SK-N-SH treated with all-trans-retinoic acid at 6 μM for 48 hours (cell line): Measurements from ENCODE around the gene MYH6.

ENCODE experiments used
- ATAC-seq: fragments of 200-7000 bp; cut with Tn5 transposase; 3 replicates; pipeline ENCODE4 v1.9.1; 2020; ENCODE audit warnings: mild to moderate bottlenecking, moderate library complexity
- ARNTL ChIP-seq: fragments of 450-650 bp; formaldehyde crosslinking; IDR thresholded peaks from 2 replicates; pipeline ENCODE4 v1.5.0; 2020; ENCODE audit warnings: low read depth, mild to moderate bottlenecking, moderate library complexity, borderline replicate concordance
- BACH2 ChIP-seq: fragments of 250-450 bp; sonication (Bioruptor Pico); IDR thresholded peaks from 2 replicates; pipeline ENCODE4 v1.9.0; 2021; ENCODE audit warnings: mild to moderate bottlenecking, borderline replicate concordance
- CREB5 ChIP-seq: fragments of 250-450 bp; sonication (Bioruptor Pico); IDR thresholded peaks from 2 replicates; pipeline ENCODE4 v1.5.1; 2020; ENCODE audit warnings: low read depth, mild to moderate bottlenecking, moderate library complexity
- CSDC2 ChIP-seq: fragments of 250-450 bp; sonication (Bioruptor Pico); IDR thresholded peaks from 2 replicates; pipeline ENCODE4 v1.5.0; 2020; ENCODE audit warnings: mild to moderate bottlenecking, moderate library complexity
- ESRRG ChIP-seq: fragments of 250-450 bp; sonication (Bioruptor Pico); IDR thresholded peaks from 2 replicates; pipeline ENCODE4 v1.6.1; 2021; ENCODE audit warnings: mild to moderate bottlenecking
- GLIS3 ChIP-seq: fragments of 250-450 bp; sonication (Bioruptor Pico); IDR thresholded peaks from 2 replicates; pipeline ENCODE4 v1.5.0; 2020; ENCODE audit warnings: mild to moderate bottlenecking, moderate library complexity
- ISL1 ChIP-seq: fragments of 250-450 bp; sonication (Bioruptor Pico); IDR thresholded peaks from 2 replicates; pipeline ENCODE4 v2.1.2; 2022; ENCODE audit warnings: mild to moderate bottlenecking, moderate library complexity
- OSR1 ChIP-seq: fragments of 250-450 bp; sonication (Bioruptor Pico); IDR thresholded peaks from 2 replicates; pipeline ENCODE4 v1.8.0; 2022; ENCODE audit warnings: moderate library complexity, mild to moderate bottlenecking, inconsistent platforms
- PPARA ChIP-seq: fragments of 250-450 bp; sonication (Bioruptor Pico); IDR thresholded peaks from 2 replicates; pipeline ENCODE4 v1.5.0; 2020; ENCODE audit warnings: mild to moderate bottlenecking, borderline replicate concordance
- RARB ChIP-seq: fragments of 250-450 bp; sonication (Bioruptor Pico); IDR thresholded peaks from 2 replicates; pipeline ENCODE4 v1.8.0; 2021; ENCODE audit warnings: mild to moderate bottlenecking, moderate library complexity
- SNAI2 ChIP-seq: fragments of 250-450 bp; sonication (Bioruptor Pico); IDR thresholded peaks from 2 replicates; pipeline ENCODE4 v1.5.0; 2020; ENCODE audit warnings: mild to moderate bottlenecking, moderate library complexity
- TCF4 ChIP-seq: fragments of 250-450 bp; sonication (Bioruptor Pico); IDR thresholded peaks from 2 replicates; pipeline ENCODE4 v1.8.0; 2021; ENCODE audit warnings: mild to moderate bottlenecking, moderate library complexity, borderline replicate concordance
- TOX ChIP-seq: fragments of 250-450 bp; sonication (Bioruptor Pico); IDR thresholded peaks from 2 replicates; pipeline ENCODE4 v1.8.0; 2021; ENCODE audit warnings: mild to moderate bottlenecking, moderate library complexity, borderline replicate concordance
- ZC3H10 ChIP-seq: fragments of 250-450 bp; sonication (Bioruptor Pico); IDR thresholded peaks from 2 replicates; pipeline ENCODE4 v1.5.1; 2021; ENCODE audit warnings: mild to moderate bottlenecking, moderate library complexity
- ZFP3 ChIP-seq: fragments of 250-450 bp; sonication (Bioruptor Pico); IDR thresholded peaks from 2 replicates; pipeline ENCODE4 v1.5.0; 2020; ENCODE audit warnings: mild to moderate bottlenecking, moderate library complexity
- ZFP30 ChIP-seq: fragments of 450-650 bp; formaldehyde crosslinking; IDR thresholded peaks from 2 replicates; pipeline ENCODE4 v1.5.0; 2022; ENCODE audit warnings: mild to moderate bottlenecking, moderate library complexity
- ZNF70 ChIP-seq: fragments of 450-650 bp; formaldehyde crosslinking; IDR thresholded peaks from 2 replicates; pipeline ENCODE4 v1.5.0; 2020; ENCODE audit warnings: mild to moderate bottlenecking, moderate library complexity
- TF ChIP-seq, protein P1 (sequence below): fragments of 250-450 bp; sonication (Bioruptor Pico); IDR thresholded peaks from 2 replicates; pipeline ENCODE4 v1.8.0; 2021; ENCODE audit warnings: low read depth, mild to moderate bottlenecking, moderate library complexity, borderline replicate concordance
- TF ChIP-seq, protein P2 (sequence below): fragments of 250-450 bp; sonication (Bioruptor Pico); IDR thresholded peaks from 2 replicates; pipeline ENCODE4 v1.5.0; 2020; ENCODE audit warnings: mild to moderate bottlenecking, moderate library complexity
- TF ChIP-seq, protein P3 (sequence below): fragments of 250-450 bp; sonication (Bioruptor Pico); IDR thresholded peaks from 2 replicates; pipeline ENCODE4 v1.5.1; 2021; ENCODE audit warnings: mild to moderate bottlenecking, moderate library complexity

Gene MYH6

GRCh38 chr14:23382731-23383440, 25.2 kb downstream of the MYH6 start:
- no peak for ATAC-seq
- TF ChIP-seq ZNF70 (CRISPR knock-in tag) (no peak), SNAI2 (CRISPR knock-in tag) (no peak), ESRRG (CRISPR knock-in tag) (no peak), ISL1 (CRISPR knock-in tag) (no peak), RARB (CRISPR knock-in tag) (no peak), GLIS3 (CRISPR knock-in tag) (no peak), ARNTL (CRISPR knock-in tag) (no peak), ZFP30 (CRISPR knock-in tag) (no peak), PPARA (CRISPR knock-in tag) (no peak)
- TF ChIP-seq, protein P1, sequence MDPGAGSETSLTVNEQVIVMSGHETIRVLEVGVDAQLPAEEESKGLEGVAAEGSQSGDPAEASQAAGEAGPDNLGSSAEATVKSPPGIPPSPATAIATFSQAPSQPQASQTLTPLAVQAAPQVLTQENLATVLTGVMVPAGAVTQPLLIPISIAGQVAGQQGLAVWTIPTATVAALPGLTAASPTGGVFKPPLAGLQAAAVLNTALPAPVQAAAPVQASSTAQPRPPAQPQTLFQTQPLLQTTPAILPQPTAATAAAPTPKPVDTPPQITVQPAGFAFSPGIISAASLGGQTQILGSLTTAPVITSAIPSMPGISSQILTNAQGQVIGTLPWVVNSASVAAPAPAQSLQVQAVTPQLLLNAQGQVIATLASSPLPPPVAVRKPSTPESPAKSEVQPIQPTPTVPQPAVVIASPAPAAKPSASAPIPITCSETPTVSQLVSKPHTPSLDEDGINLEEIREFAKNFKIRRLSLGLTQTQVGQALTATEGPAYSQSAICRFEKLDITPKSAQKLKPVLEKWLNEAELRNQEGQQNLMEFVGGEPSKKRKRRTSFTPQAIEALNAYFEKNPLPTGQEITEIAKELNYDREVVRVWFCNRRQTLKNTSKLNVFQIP (CRISPR knock-in tag): no peak

GRCh38 chr14:23382276-23382675, 25.8 kb downstream of the MYH6 start:
- TF ChIP-seq CSDC2 (no peak), TOX (CRISPR knock-in tag) (no peak), TCF4 (CRISPR knock-in tag) (no peak), ISL1 (CRISPR knock-in tag) (no peak)
- TF ChIP-seq, protein P1 (CRISPR knock-in tag): no peak
- ATAC-seq: no peak

GRCh38 chr14:23381871-23382270, 26.2 kb downstream of the MYH6 start:
- ATAC-seq: no peak
- TF ChIP-seq ZC3H10 (CRISPR knock-in tag) (no peak), ARNTL (CRISPR knock-in tag) (no peak), PPARA (CRISPR knock-in tag) (no peak), CREB5 (CRISPR knock-in tag) (no peak), ISL1 (CRISPR knock-in tag) (no peak), ZFP3 (CRISPR knock-in tag) (no peak)

- no peak for ATAC-seq
- TF ChIP-seq GLIS3 (CRISPR knock-in tag): no peak
- TF ChIP-seq, protein P2, sequence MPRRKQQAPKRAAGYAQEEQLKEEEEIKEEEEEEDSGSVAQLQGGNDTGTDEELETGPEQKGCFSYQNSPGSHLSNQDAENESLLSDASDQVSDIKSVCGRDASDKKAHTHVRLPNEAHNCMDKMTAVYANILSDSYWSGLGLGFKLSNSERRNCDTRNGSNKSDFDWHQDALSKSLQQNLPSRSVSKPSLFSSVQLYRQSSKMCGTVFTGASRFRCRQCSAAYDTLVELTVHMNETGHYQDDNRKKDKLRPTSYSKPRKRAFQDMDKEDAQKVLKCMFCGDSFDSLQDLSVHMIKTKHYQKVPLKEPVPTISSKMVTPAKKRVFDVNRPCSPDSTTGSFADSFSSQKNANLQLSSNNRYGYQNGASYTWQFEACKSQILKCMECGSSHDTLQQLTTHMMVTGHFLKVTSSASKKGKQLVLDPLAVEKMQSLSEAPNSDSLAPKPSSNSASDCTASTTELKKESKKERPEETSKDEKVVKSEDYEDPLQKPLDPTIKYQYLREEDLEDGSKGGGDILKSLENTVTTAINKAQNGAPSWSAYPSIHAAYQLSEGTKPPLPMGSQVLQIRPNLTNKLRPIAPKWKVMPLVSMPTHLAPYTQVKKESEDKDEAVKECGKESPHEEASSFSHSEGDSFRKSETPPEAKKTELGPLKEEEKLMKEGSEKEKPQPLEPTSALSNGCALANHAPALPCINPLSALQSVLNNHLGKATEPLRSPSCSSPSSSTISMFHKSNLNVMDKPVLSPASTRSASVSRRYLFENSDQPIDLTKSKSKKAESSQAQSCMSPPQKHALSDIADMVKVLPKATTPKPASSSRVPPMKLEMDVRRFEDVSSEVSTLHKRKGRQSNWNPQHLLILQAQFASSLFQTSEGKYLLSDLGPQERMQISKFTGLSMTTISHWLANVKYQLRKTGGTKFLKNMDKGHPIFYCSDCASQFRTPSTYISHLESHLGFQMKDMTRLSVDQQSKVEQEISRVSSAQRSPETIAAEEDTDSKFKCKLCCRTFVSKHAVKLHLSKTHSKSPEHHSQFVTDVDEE (CRISPR knock-in tag): no peak
- TF ChIP-seq ZFP30 (CRISPR knock-in tag): no peak
- no peak for TF ChIP-seq ESRRG (CRISPR knock-in tag)
- no peak for TF ChIP-seq OSR1 (CRISPR knock-in tag)
- TF ChIP-seq TCF4 (CRISPR knock-in tag): no peak
- TF ChIP-seq, protein P1 (CRISPR knock-in tag): no peak
- no peak for TF ChIP-seq TOX (CRISPR knock-in tag)
- TF ChIP-seq ISL1 (CRISPR knock-in tag): no peak
- no peak for TF ChIP-seq BACH2 (CRISPR knock-in tag)
- TF ChIP-seq, protein P3, sequence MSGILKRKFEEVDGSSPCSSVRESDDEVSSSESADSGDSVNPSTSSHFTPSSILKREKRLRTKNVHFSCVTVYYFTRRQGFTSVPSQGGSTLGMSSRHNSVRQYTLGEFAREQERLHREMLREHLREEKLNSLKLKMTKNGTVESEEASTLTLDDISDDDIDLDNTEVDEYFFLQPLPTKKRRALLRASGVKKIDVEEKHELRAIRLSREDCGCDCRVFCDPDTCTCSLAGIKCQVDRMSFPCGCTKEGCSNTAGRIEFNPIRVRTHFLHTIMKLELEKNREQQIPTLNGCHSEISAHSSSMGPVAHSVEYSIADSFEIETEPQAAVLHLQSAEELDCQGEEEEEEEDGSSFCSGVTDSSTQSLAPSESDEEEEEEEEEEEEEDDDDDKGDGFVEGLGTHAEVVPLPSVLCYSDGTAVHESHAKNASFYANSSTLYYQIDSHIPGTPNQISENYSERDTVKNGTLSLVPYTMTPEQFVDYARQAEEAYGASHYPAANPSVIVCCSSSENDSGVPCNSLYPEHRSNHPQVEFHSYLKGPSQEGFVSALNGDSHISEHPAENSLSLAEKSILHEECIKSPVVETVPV (CRISPR knock-in tag): no peak
- no peak for TF ChIP-seq ZFP3 (CRISPR knock-in tag)
- no peak for TF ChIP-seq ARNTL (CRISPR knock-in tag)
These were observed 27.1 kb downstream of the MYH6 start for GRCh38 chr14:23380976-23381375.
